ENCODE measurements around the gene PDS5A.

The PDS5A gene

GRCh38 chr4:39936565-39937418 is 40.9 kb downstream of the PDS5A start:
- Histone ChIP-seq H3F3A (ENCODE audit: control insufficient read depth, insufficient read depth) (0 out of 2 replicates have a peak, but pooled peaks cover 4% of the 10 kb centered on the region), H3K79me2 (ENCODE audit: control insufficient read depth, low read length) (peaks cover 100% of the 10 kb centered on the region), H4K20me1 (ENCODE audit: control insufficient read depth, insufficient read depth, low read depth, low read length) (peaks cover 11% of the 10 kb centered on the region), H3K4me2 (ENCODE audit: low read length) (no peak overlapping the region), H3K27ac (ENCODE audit: low read depth, low read length) (no peak overlapping the region), H3K9me3 (ENCODE audit: control insufficient read depth, insufficient read depth, low read length) (no peaks in the 10 kb centered on the region), H3K4me1 (ENCODE audit: control insufficient read depth, low read length) (peaks cover 5% of the 10 kb centered on the region; the same call in 1 of the 2 replicates), H3K36me3 (ENCODE audit: control insufficient read depth, low read length) (peaks cover 40% of the 10 kb centered on the region), H3K27me3 (ENCODE audit: control insufficient read depth, low read length) (no peaks in the 10 kb centered on the region), H3K9me2 (replicated peaks; ENCODE audit: control insufficient read depth, low read length) (no peaks in the 10 kb centered on the region), H3K4me3 (ENCODE audit: low read length) (no peak overlapping the region)
- TF ChIP-seq, protein P1, sequence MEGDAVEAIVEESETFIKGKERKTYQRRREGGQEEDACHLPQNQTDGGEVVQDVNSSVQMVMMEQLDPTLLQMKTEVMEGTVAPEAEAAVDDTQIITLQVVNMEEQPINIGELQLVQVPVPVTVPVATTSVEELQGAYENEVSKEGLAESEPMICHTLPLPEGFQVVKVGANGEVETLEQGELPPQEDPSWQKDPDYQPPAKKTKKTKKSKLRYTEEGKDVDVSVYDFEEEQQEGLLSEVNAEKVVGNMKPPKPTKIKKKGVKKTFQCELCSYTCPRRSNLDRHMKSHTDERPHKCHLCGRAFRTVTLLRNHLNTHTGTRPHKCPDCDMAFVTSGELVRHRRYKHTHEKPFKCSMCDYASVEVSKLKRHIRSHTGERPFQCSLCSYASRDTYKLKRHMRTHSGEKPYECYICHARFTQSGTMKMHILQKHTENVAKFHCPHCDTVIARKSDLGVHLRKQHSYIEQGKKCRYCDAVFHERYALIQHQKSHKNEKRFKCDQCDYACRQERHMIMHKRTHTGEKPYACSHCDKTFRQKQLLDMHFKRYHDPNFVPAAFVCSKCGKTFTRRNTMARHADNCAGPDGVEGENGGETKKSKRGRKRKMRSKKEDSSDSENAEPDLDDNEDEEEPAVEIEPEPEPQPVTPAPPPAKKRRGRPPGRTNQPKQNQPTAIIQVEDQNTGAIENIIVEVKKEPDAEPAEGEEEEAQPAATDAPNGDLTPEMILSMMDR (IDR thresholded peaks at IDR 0.05; ENCODE audit: low read depth, low read length, poor library complexity, severe bottlenecking), result no peak
- no peak for TF ChIP-seq EZH2phosphoT487 (IDR thresholded peaks at IDR 0.05; ENCODE audit: borderline replicate concordance, low read length)

DNA sequence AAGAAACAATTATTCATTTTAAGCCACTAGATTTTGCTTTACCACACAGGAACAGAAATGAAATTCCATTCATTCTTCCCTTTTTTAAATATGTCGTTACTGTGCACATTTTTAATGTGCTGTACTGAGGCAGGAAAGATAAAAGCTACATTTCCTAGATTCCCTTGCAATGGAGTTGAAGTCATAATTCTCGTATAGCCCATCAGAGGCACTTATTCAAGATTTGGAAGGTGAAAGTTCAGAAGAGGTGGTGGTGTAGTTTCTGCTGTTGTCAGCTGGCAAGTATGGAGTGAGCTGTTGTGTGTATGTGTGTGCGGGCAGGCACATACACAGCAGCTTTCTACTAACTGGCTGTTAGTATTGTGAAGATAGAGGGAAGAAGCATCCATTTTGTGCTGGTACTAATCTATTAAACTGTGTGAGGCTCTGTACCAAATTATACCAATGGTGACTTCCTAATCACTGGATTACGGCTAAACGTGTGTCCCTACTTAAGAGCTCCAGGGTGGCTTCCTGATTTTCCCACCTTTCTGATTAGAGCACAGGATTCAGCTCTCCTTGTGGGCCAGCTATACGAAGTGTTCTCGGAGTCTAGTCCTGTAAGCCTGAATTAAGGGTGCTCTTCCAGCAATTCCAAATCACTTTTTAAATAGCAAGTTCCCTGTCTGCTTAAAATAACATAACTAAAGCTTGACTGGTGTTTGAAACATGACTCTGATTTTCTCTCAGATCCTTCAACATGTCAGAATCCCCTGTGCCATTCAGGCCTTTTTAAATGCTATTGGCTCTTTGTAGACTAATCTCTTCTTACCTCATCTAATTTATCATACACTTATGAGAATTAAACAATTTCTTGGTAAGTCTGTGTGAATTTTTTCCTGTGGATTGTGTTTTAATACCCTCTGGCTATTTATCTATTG is 43.8 kb downstream of the PDS5A start:
- no peak overlapping the region for H3K27ac ChIP-seq (ENCODE audit: low read depth, low read length)

GRCh38 chr4:39932776-39933402 is 44.8 kb downstream of the PDS5A start:
- H3K4me2 ChIP-seq (ENCODE audit: low read length), result no peak overlapping the region
- H3K9me3 ChIP-seq (ENCODE audit: control insufficient read depth, insufficient read depth, low read length), result no peaks in the 10 kb centered on the region
- H3F3A ChIP-seq (ENCODE audit: control insufficient read depth, insufficient read depth), result peaks cover 17% of the 10 kb centered on the region; the same call in 1 of the 2 replicates
- peaks cover 51% of the 10 kb centered on the region for H3K36me3 ChIP-seq (ENCODE audit: control insufficient read depth, low read length)
- H3K27ac ChIP-seq (ENCODE audit: low read depth, low read length), result no peak overlapping the region
- TF ChIP-seq EZH2phosphoT487 (IDR thresholded peaks at IDR 0.05; ENCODE audit: borderline replicate concordance, low read length), result no peak
- TF ChIP-seq, protein P1 (IDR thresholded peaks at IDR 0.05; ENCODE audit: low read depth, low read length, poor library complexity, severe bottlenecking), result no peak
- H3K4me1 ChIP-seq (ENCODE audit: control insufficient read depth, low read length), result peaks cover 5% of the 10 kb centered on the region; the same call in 1 of the 2 replicates
- H4K20me1 ChIP-seq (ENCODE audit: control insufficient read depth, insufficient read depth, low read depth, low read length), result peaks cover 11% of the 10 kb centered on the region
- no peaks in the 10 kb centered on the region for H3K27me3 ChIP-seq (ENCODE audit: control insufficient read depth, low read length)
- H3K9me2 ChIP-seq (replicated peaks; ENCODE audit: control insufficient read depth, low read length), result no peaks in the 10 kb centered on the region
- H3K79me2 ChIP-seq (ENCODE audit: control insufficient read depth, low read length), result peaks cover 95% of the 10 kb centered on the region
- no peak overlapping the region for H3K4me3 ChIP-seq (ENCODE audit: low read length)

More for the DNA sequence above, 43.8 kb downstream of the PDS5A start:
- peaks cover 5% of the 10 kb centered on the region; the same call in 1 of the 2 replicates for H3K4me1 ChIP-seq (ENCODE audit: control insufficient read depth, low read length)
- H3K4me2 ChIP-seq (ENCODE audit: low read length), result no peak overlapping the region
- TF ChIP-seq, protein P1 (IDR thresholded peaks at IDR 0.05; ENCODE audit: low read depth, low read length, poor library complexity, severe bottlenecking), result no peak
- TF ChIP-seq EZH2phosphoT487 (IDR thresholded peaks at IDR 0.05; ENCODE audit: borderline replicate concordance, low read length), result no peak
- H3K4me3 ChIP-seq (ENCODE audit: low read length), result no peak overlapping the region
- no peaks in the 10 kb centered on the region for H3K27me3 ChIP-seq (ENCODE audit: control insufficient read depth, low read length)
- peaks cover 13% of the 10 kb centered on the region; the same call in 1 of the 2 replicates for H3F3A ChIP-seq (ENCODE audit: control insufficient read depth, insufficient read depth)
- peaks cover 11% of the 10 kb centered on the region for H4K20me1 ChIP-seq (ENCODE audit: control insufficient read depth, insufficient read depth, low read depth, low read length)
- H3K9me2 ChIP-seq (replicated peaks; ENCODE audit: control insufficient read depth, low read length), result no peaks in the 10 kb centered on the region
- peaks cover 47% of the 10 kb centered on the region for H3K36me3 ChIP-seq (ENCODE audit: control insufficient read depth, low read length)
- no peaks in the 10 kb centered on the region for H3K9me3 ChIP-seq (ENCODE audit: control insufficient read depth, insufficient read depth, low read length)
- peaks cover 95% of the 10 kb centered on the region for H3K79me2 ChIP-seq (ENCODE audit: control insufficient read depth, low read length)
